K562 (cell line): ENCODE results near the gene KIAA0319L. TPM values are rescaled to one million over a fixed set of nuclear protein-coding genes. Genes with fewer than 3 reads are reported as not detected.
A peak's percentile ranks its signal among the peaks of the same experiment; 100 is the strongest.

Experiments
- RERE ChIP-seq: sonication (generic); formaldehyde crosslinking; IDR thresholded peaks from 2 replicates; pipeline ENCODE4 v1.8.0; 2023; ENCODE audit warnings: missing genetic modification reagents, mild to moderate bottlenecking, borderline replicate concordance
- ZNF280A ChIP-seq: fragments of 450-650 bp; IDR thresholded peaks from 2 replicates; pipeline ENCODE4 v1.6.1; 2018; ENCODE audit warnings: mild to moderate bottlenecking, low read depth; ENCODE audit not compliant: partially characterized antibody
- ZNF316 ChIP-seq: fragments of 450-650 bp; IDR thresholded peaks from 2 replicates; pipeline ENCODE4 v1.6.1; 2016
- polyA plus RNA-seq, 8 experiments: library from polyadenylated mRNA; depleted of rRNA in 4 of 8; stranded (reverse) in 5 of 8; unstranded in 3 of 8; fragments of >200 nt; fragmentation: Nextera tagmentation in 2 of 8; fragmentation: Illumina TruSeq in 1 of 8; extraction: Ambion mirVana in 2 of 8; extraction: Trizol in 1 of 8; gene quantifications; 2 replicates each; pipeline versions ENCODE4 v1.2.1 to v1.2.3, GENCODE V29; 2011 to 2014; ENCODE audit warnings: inconsistent platforms in 1 of 8, missing spikeins in 1 of 8
- total RNA-seq, 7 experiments: library from RNA; depleted of rRNA in 6 of 7; stranded (reverse); fragments of >200 nt in 6 of 7; fragmentation: Illumina TruSeq in 2 of 7; extraction: Trizol in 2 of 7; gene quantifications; 2 replicates each; pipeline versions ENCODE4 v1.2.1 to v1.2.3, GENCODE V29; 2011 to 2021; ENCODE audit warnings: low replicate concordance in 1 of 7

Gene KIAA0319L
- total and polyA plus RNA-seq, 9 of the 15 experiments (the other 6 are each of a cell fraction or from before 2014, with no cell fraction given) = 2.4 to 51.7 (median 27.4) TPM

DNA sequence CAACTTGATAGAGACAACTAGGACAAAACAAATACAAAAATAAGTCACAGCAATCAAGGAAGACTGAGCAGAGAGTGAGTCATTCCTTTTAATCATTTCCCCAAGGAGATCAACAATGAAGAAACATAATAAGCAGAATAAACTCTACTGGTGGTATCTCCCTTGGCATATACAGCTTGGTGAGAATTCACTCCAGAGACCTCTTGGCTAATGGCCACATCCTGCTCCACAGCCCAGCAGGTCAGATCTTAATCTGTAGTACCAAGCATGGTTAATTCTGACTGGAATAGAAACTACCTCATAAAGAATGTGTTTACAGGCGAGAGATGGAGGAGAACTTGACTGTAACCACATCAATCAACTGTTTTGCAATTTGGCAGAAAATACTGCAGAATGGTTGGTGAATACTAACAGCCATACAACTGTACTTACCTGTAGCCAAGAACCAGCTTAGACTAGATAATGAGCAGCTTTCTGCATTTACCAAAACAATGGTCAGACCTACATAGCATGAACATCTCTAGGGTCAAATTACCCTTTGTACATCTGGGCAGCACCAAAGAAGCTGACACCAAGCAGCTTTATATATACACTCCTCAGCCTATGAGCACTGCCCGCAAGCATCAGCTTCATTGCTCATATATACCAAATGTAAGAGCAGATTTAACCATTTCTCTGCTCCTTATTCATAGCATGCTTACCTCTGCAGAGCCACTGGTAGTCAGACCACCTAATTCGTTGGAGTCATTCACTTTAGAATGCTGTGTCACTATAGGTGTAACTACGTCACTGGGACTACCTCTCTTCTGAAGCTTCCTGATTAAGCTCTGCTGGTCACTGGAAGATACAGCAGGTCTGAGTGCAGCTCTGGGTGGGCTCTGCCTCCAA is 51.0 kb downstream of the KIAA0319L start (continued):
- no peak for TF ChIP-seq RERE (CRISPR knock-in tag)
- TF ChIP-seq ZNF280A = no peak
- TF ChIP-seq ZNF316 = peak; percentile 93
